Measurements from ENCODE around the gene ZNF354C.

ZNF354C gene

DNA sequence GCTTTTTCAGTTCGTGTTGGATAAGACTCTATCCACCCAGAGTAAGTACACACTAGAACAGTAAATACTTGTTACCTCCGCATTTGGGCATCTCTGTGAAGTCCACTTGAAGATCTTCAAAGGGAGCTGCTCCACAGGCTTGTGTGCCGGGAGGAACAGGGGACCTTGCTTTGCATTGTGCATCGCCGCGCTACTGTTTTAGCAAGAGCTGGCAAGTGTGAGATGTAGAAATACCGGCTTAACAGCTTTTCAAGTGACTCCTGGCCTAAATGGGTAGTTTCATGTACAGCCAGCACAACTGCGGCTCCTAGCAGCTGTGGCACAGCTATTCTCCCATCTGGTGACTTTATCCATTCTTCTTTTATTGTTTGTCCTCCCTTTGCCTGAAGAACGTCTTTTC is 8.4 kb upstream of the ZNF354C start:
- no peak for ATAC-seq (ENCODE audit: low read depth)
- no peak for DNase-seq (ENCODE audit: low spot score)
- TF ChIP-seq, protein P1, sequence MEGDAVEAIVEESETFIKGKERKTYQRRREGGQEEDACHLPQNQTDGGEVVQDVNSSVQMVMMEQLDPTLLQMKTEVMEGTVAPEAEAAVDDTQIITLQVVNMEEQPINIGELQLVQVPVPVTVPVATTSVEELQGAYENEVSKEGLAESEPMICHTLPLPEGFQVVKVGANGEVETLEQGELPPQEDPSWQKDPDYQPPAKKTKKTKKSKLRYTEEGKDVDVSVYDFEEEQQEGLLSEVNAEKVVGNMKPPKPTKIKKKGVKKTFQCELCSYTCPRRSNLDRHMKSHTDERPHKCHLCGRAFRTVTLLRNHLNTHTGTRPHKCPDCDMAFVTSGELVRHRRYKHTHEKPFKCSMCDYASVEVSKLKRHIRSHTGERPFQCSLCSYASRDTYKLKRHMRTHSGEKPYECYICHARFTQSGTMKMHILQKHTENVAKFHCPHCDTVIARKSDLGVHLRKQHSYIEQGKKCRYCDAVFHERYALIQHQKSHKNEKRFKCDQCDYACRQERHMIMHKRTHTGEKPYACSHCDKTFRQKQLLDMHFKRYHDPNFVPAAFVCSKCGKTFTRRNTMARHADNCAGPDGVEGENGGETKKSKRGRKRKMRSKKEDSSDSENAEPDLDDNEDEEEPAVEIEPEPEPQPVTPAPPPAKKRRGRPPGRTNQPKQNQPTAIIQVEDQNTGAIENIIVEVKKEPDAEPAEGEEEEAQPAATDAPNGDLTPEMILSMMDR (IDR thresholded peaks at IDR 0.05; ENCODE audit: poor library complexity, severe bottlenecking): no peak
- Histone ChIP-seq H3K27me3 (ENCODE audit: insufficient read depth, poor library complexity, severe bottlenecking) (no peaks in the 10 kb centered on the region), H3K27ac (ENCODE audit: poor library complexity, severe bottlenecking) (no peak overlapping the region), H3K36me3 (ENCODE audit: low read depth) (no peaks in the 10 kb centered on the region), H3K4me3 (ENCODE audit: severe bottlenecking) (no peak overlapping the region), H3K4me1 (ENCODE audit: insufficient read depth, poor library complexity, severe bottlenecking) (no peaks in the 10 kb centered on the region), H3K9me3 (ENCODE audit: severe bottlenecking) (peaks cover 4% of the 10 kb centered on the region)

DNA sequence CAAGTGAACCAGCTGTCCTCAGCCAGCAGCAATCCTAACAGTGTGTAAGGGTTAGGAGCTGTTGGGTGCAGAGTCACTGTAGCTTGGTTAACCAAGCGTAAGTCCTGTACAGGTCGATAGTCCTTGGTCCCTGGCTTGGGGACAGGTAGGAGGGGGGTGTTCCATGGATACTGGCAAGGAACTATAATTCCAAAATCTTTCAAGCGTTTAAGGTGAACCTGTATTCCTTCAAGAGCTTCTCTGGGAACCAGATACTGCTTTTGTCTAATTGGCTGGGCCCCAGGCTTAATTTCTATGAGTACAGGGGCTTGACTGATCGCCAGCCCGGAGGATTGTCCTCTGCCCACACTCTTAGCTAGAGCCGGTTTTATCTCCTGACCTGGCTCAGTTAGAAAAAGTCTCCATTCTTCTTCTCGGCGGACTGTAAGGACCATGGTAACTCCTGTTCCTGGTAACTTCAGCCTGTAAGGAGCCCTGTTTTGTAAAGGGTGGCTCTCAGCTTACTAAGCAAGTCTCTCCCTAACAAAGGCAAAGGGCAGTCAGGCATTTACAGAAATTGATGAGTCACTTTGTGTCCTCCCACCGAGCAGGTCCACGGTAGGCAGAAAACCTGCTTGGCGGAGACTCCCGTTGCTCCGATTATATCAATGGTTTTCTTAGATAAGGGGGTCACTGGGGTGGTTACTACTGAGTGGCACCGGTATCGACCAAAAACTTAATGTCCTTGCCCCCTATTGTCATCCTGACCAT is 6.0 kb upstream of the ZNF354C start:
- Histone ChIP-seq H3K4me1 (ENCODE audit: insufficient read depth, poor library complexity, severe bottlenecking) (no peaks in the 10 kb centered on the region), H3K36me3 (ENCODE audit: low read depth) (no peaks in the 10 kb centered on the region), H3K4me3 (ENCODE audit: severe bottlenecking) (no peak overlapping the region), H3K27ac (ENCODE audit: poor library complexity, severe bottlenecking) (no peak overlapping the region), H3K27me3 (ENCODE audit: insufficient read depth, poor library complexity, severe bottlenecking) (no peaks in the 10 kb centered on the region), H3K9me3 (ENCODE audit: severe bottlenecking) (peaks cover 3% of the 10 kb centered on the region)
- TF ChIP-seq, protein P1 (IDR thresholded peaks at IDR 0.05; ENCODE audit: poor library complexity, severe bottlenecking): no peak
- DNase-seq (ENCODE audit: low spot score) (no peak), ATAC-seq (ENCODE audit: low read depth) (no peak)

DNA sequence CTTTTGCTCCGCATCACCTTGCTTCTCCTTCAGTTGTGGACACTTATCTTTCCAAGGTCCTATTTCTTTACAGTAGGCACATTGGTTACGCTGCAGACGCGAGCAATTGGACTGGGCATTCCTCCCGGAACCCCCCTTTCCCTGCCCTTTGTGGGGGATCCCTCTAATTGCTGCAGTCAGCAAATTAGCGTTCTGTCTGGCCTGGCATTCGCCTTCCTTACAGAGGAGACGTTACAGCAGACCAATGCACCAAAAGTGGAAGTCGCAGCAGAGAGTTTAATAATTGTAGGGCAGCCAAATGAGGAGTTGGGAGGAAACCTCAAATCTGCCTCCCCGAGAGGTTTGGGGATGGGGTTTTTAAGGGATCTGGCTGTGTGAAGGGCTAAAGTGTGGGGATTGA is 5.3 kb upstream of the ZNF354C start:
- no peaks in the 10 kb centered on the region for H3K4me1 ChIP-seq (ENCODE audit: insufficient read depth, poor library complexity, severe bottlenecking)
- H3K27ac ChIP-seq (ENCODE audit: poor library complexity, severe bottlenecking): no peak overlapping the region
- no peaks in the 10 kb centered on the region for H3K9me3 ChIP-seq (ENCODE audit: severe bottlenecking)
- TF ChIP-seq, protein P1 (IDR thresholded peaks at IDR 0.05; ENCODE audit: poor library complexity, severe bottlenecking): no peak
- H3K27me3 ChIP-seq (ENCODE audit: insufficient read depth, poor library complexity, severe bottlenecking): no peaks in the 10 kb centered on the region
- H3K4me3 ChIP-seq (ENCODE audit: severe bottlenecking): no peak overlapping the region
- H3K36me3 ChIP-seq (ENCODE audit: low read depth): no peaks in the 10 kb centered on the region
- no peak for ATAC-seq (ENCODE audit: low read depth)
- DNase-seq (ENCODE audit: low spot score): no peak

DNA sequence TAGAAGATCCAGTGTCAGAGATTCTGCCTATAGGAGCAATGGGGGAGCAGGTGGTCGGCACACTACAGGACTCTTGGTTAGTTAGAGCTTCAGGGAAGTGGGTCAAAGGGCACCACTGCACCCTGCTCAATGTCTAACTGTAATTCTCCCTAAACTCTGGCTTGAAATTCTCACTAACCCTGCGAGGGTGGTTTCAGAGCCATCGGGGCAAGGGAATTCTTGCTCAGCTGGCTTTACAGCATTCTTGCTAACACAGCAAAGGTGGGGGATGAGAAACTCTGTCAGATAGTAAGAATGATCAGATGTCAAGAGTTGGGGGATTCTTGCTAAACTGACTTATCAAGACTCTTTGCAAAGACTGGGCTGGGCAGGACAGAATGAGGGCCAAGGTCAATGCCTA is 4.7 kb upstream of the ZNF354C start:
- H3K9me3 ChIP-seq (ENCODE audit: severe bottlenecking): no peaks in the 10 kb centered on the region
- no peaks in the 10 kb centered on the region for H3K36me3 ChIP-seq (ENCODE audit: low read depth)
- no peaks in the 10 kb centered on the region for H3K4me1 ChIP-seq (ENCODE audit: insufficient read depth, poor library complexity, severe bottlenecking)
- ATAC-seq (ENCODE audit: low read depth): no peak
- TF ChIP-seq, protein P1 (IDR thresholded peaks at IDR 0.05; ENCODE audit: poor library complexity, severe bottlenecking): no peak
- no peaks in the 10 kb centered on the region for H3K27me3 ChIP-seq (ENCODE audit: insufficient read depth, poor library complexity, severe bottlenecking)
- no peak for DNase-seq (ENCODE audit: low spot score)
- H3K4me3 ChIP-seq (ENCODE audit: severe bottlenecking): no peak overlapping the region
- H3K27ac ChIP-seq (ENCODE audit: poor library complexity, severe bottlenecking): no peak overlapping the region

DNA sequence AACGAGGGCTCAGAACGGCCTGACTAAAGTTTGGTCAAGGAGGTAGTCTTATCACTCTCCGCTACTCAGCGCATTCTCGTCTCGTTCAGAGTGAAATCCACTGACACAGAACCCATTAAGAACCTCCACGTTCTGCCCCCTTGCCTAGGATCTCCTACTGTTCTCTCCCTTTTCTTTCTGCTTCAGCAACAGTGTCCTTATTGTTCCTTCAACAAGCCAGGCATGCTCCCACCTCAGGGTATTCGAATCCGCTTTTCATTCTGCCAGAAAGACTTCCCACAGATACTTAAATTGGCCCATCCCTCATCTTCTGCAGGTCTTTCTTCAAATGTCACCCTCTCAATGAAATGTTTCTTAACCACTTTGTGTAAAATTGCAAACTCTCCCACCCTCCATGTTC is 4.3 kb upstream of the ZNF354C start:
- Histone ChIP-seq H3K27ac (ENCODE audit: poor library complexity, severe bottlenecking) (no peak overlapping the region), H3K4me3 (ENCODE audit: severe bottlenecking) (no peak overlapping the region), H3K36me3 (ENCODE audit: low read depth) (no peaks in the 10 kb centered on the region), H3K27me3 (ENCODE audit: insufficient read depth, poor library complexity, severe bottlenecking) (no peaks in the 10 kb centered on the region), H3K4me1 (ENCODE audit: insufficient read depth, poor library complexity, severe bottlenecking) (no peaks in the 10 kb centered on the region), H3K9me3 (ENCODE audit: severe bottlenecking) (no peaks in the 10 kb centered on the region)
- ATAC-seq (ENCODE audit: low read depth) (no peak), DNase-seq (ENCODE audit: low spot score) (no peak)
- TF ChIP-seq, protein P1 (IDR thresholded peaks at IDR 0.05; ENCODE audit: poor library complexity, severe bottlenecking): no peak
